HEK293 (cell line): ENCODE results near the gene AMER2.

ENCODE experiments used
- CTCF ChIA-PET: fragments of 350-600 bp; formaldehyde crosslinking; extraction: SDS; loops from one replicate; lab custom pipeline; 2021; ENCODE audit warnings: antibody characterized with exemption; lab: Yijun Ruan, JAX
- POLR2A ChIA-PET: fragments of 300-600 bp; formaldehyde crosslinking; extraction: SDS; loops from one replicate; lab custom pipeline; 2020; ENCODE audit warnings: antibody characterized with exemption, inconsistent platforms; lab: Yijun Ruan, JAX
- H3K27ac ChIP-seq: fragments of 200-500 bp; sonication (Bioruptor generic); 2 replicates; pipeline ENCODE4 v1.5.1; 2014; ENCODE audit warnings: low read depth, low read length, control low read depth, inconsistent platforms; ENCODE audit errors: extremely low read depth
- H3K36me3 ChIP-seq, 2 experiments: fragments of 200-500 bp in 1 of 2; sonication (Bioruptor generic) in 1 of 2; 1 replicate in 1 of 2; 2 replicates in 1 of 2; pipeline ENCODE4 v1.5.1; 2014 to 2017; ENCODE audit warnings: inconsistent platforms in 2 of 2, low read length in 2 of 2; ENCODE audit not compliant: control insufficient read depth in 2 of 2, insufficient read depth in 1 of 2
- H3K4me1 ChIP-seq: fragments of 200-500 bp; sonication (Bioruptor generic); 2 replicates; pipeline ENCODE4 v1.5.1; 2014; ENCODE audit warnings: mild to moderate bottlenecking, low read length, inconsistent platforms; ENCODE audit not compliant: control insufficient read depth, insufficient read depth
- H3K4me3 ChIP-seq: 2 replicates; pipeline ENCODE4 v1.5.1; 2011; ENCODE audit warnings: low read depth, mild to moderate bottlenecking, control low read depth, low read length, moderate library complexity
- H3K9me3 ChIP-seq: fragments of 200-500 bp; sonication (Bioruptor generic); 2 replicates; pipeline ENCODE4 v1.5.1; 2014; ENCODE audit warnings: low read depth, low read length, inconsistent platforms; ENCODE audit not compliant: control insufficient read depth, insufficient read depth
- EGR2 ChIP-seq: fragments of 450-650 bp; formaldehyde crosslinking; IDR thresholded peaks from 2 replicates; pipeline ENCODE4 v1.5.1; 2016; ENCODE audit warnings: low read depth, missing biosample characterization, missing genetic modification characterization
- INSM2 ChIP-seq: fragments of 450-650 bp; formaldehyde crosslinking; IDR thresholded peaks from 2 replicates; pipeline ENCODE4 v1.5.1; 2016; ENCODE audit warnings: missing biosample characterization, missing genetic modification characterization
- KLF10 ChIP-seq: fragments of 450-650 bp; IDR thresholded peaks from 2 replicates; pipeline ENCODE4 v1.5.1; 2018; ENCODE audit warnings: missing biosample characterization, mild to moderate bottlenecking, missing genetic modification characterization
- RBAK ChIP-seq: fragments of 450-650 bp; formaldehyde crosslinking; IDR thresholded peaks from 2 replicates; pipeline ENCODE4 v1.5.1; 2016; ENCODE audit warnings: missing biosample characterization, missing genetic modification characterization
- REPIN1 ChIP-seq: fragments of 450-650 bp; formaldehyde crosslinking; IDR thresholded peaks from 2 replicates; pipeline ENCODE4 v1.5.1; 2017; ENCODE audit warnings: missing biosample characterization, missing genetic modification characterization, low read depth
- SALL2 ChIP-seq: fragments of 450-650 bp; formaldehyde crosslinking; IDR thresholded peaks from 2 replicates; pipeline ENCODE4 v1.5.0; 2017; ENCODE audit warnings: missing biosample characterization, mild to moderate bottlenecking, missing genetic modification characterization, borderline replicate concordance
- ZBTB44 ChIP-seq: fragments of 450-650 bp; IDR thresholded peaks from 2 replicates; pipeline ENCODE4 v1.5.1; 2018; ENCODE audit warnings: missing biosample characterization, mild to moderate bottlenecking, missing genetic modification characterization
- ZNF132 ChIP-seq: fragments of 450-650 bp; formaldehyde crosslinking; IDR thresholded peaks from 2 replicates; pipeline ENCODE4 v1.5.1; 2017; ENCODE audit warnings: missing biosample characterization, missing genetic modification characterization, borderline replicate concordance
- ZNF175 ChIP-seq: fragments of 450-650 bp; formaldehyde crosslinking; IDR thresholded peaks from 2 replicates; pipeline ENCODE4 v1.5.1; 2016; ENCODE audit warnings: missing biosample characterization, missing genetic modification characterization
- ZNF184 ChIP-seq: fragments of 450-650 bp; IDR thresholded peaks from 2 replicates; pipeline ENCODE4 v1.5.1; 2018; ENCODE audit warnings: missing biosample characterization, mild to moderate bottlenecking, missing genetic modification characterization
- ZNF311 ChIP-seq: fragments of 450-650 bp; formaldehyde crosslinking; IDR thresholded peaks from 2 replicates; pipeline ENCODE4 v1.5.1; 2017; ENCODE audit warnings: missing biosample characterization, missing genetic modification characterization, borderline replicate concordance
- ZNF561 ChIP-seq: fragments of 450-650 bp; IDR thresholded peaks from 2 replicates; pipeline ENCODE4 v1.5.1; 2018; ENCODE audit warnings: missing biosample characterization, missing genetic modification characterization, borderline replicate concordance
- ZNF580 ChIP-seq: fragments of 450-650 bp; formaldehyde crosslinking; IDR thresholded peaks from 2 replicates; pipeline ENCODE4 v1.5.1; 2016; ENCODE audit warnings: missing biosample characterization, missing genetic modification characterization
- ZNF624 ChIP-seq: fragments of 450-650 bp; formaldehyde crosslinking; IDR thresholded peaks from 2 replicates; pipeline ENCODE4 v1.5.1; 2017; ENCODE audit warnings: missing biosample characterization, missing genetic modification characterization
- ZNF629 ChIP-seq: fragments of 450-650 bp; formaldehyde crosslinking; IDR thresholded peaks from 2 replicates; pipeline ENCODE4 v1.5.1; 2017; ENCODE audit warnings: missing biosample characterization, missing genetic modification characterization
- ZNF768 ChIP-seq: fragments of 450-650 bp; formaldehyde crosslinking; IDR thresholded peaks from 2 replicates; pipeline ENCODE4 v1.5.1; 2018; ENCODE audit warnings: missing biosample characterization, mild to moderate bottlenecking, missing genetic modification characterization
- ZSCAN16 ChIP-seq: fragments of 450-650 bp; formaldehyde crosslinking; IDR thresholded peaks from 2 replicates; pipeline ENCODE4 v1.5.1; 2016; ENCODE audit warnings: missing biosample characterization, missing genetic modification characterization
- ZXDB ChIP-seq: fragments of 450-650 bp; formaldehyde crosslinking; IDR thresholded peaks from 2 replicates; pipeline ENCODE4 v1.5.1; 2016; ENCODE audit warnings: missing biosample characterization, missing genetic modification characterization

Gene AMER2

GRCh38 chr13:25143706-25144105, 28.4 kb downstream of the AMER2 start:
- ChIA-PET CTCF (no interaction called here), POLR2A (no interaction called here)
- Histone ChIP-seq H3K4me3 (no peak overlapping the region), H3K4me1 (no peaks in the 10 kb centered on the region), H3K9me3 (no peaks in the 10 kb centered on the region), H3K36me3 (no peaks in the 10 kb centered on the region)
- TF ChIP-seq SALL2 (tag by site-specific recombination) (no peak), ZNF629 (tag by site-specific recombination) (no peak), ZNF561 (no peak)
- TF ChIP-seq, all 188 proteins: peak for 0
- no peak overlapping the region for H3K27ac ChIP-seq

- no peak overlapping the region for H3K4me3 ChIP-seq
- no peak for TF ChIP-seq ZNF624
- no peak for TF ChIP-seq REPIN1 (tag by site-specific recombination)
- no peak for TF ChIP-seq ZSCAN16 (tag by site-specific recombination)
- no peak for TF ChIP-seq ZNF184 (tag by site-specific recombination)
- H3K36me3 ChIP-seq = no peaks in the 10 kb centered on the region
- CTCF ChIA-PET = no interaction called here
- no peaks in the 10 kb centered on the region for H3K9me3 ChIP-seq
- H3K27ac ChIP-seq = no peak overlapping the region
- POLR2A ChIA-PET = no interaction called here
- no peaks in the 10 kb centered on the region for H3K4me1 ChIP-seq
Measured at GRCh38 chr13:25141042-25141441, 31.0 kb downstream of the AMER2 start.

GRCh38 chr13:25137788-25138115, 34.3 kb downstream of the AMER2 start:
- no peak overlapping the region for H3K4me3 ChIP-seq
- no peaks in the 10 kb centered on the region for H3K4me1 ChIP-seq
- H3K36me3 ChIP-seq = no peaks in the 10 kb centered on the region
- ChIA-PET POLR2A (no interaction called here), CTCF (no interaction called here)
- TF ChIP-seq ZNF629 (tag by site-specific recombination) (no peak), EGR2 (tag by site-specific recombination) (no peak), KLF10 (tag by site-specific recombination) (no peak), RBAK (no peak), ZNF768 (no peak), ZNF175 (tag by site-specific recombination) (no peak), ZXDB (no peak), ZNF580 (tag by site-specific recombination) (no peak), ZBTB44 (tag by site-specific recombination) (no peak), ZNF132 (no peak), ZNF311 (tag by site-specific recombination) (no peak), INSM2 (tag by site-specific recombination) (no peak)
- no peaks in the 10 kb centered on the region for H3K9me3 ChIP-seq
- H3K27ac ChIP-seq = no peak overlapping the region
